ENCODE measurements around the gene PDZD8. TPM values are rescaled to one million over a fixed set of nuclear protein-coding genes. Genes with fewer than 3 reads are reported as not detected.

The PDZD8 gene
- total RNA-seq, 4 donors from 2014 or later: 32.1 to 43.7 (median 38.0) TPM

DNA sequence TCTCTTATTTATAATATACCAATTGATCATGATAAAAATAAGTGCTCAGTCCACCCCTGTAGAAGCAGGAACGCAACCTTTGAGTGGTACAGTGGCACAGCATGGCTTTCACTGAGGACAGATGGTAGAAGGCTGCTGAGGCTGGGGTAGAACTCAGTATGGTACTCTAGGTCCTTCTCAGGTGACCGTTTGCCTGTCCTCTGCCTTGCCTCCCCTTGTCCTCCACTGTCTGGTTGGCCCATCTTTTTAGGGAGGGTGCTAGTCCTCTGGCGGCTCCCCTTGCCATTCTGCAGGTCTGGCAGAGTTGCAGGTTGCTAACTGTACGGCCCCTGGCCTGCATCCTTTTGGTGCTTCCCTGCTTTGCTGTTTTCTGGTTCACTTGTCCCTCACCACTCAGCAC lies 107.0 kb downstream of the PDZD8 start:
- TF ChIP-seq EP300 (IDR thresholded peaks at IDR 0.05) (no peak), POLR2A (IDR thresholded peaks at IDR 0.05; ENCODE audit: low read depth) (no peak), POLR2AphosphoS5 (IDR thresholded peaks at IDR 0.05) (no peak)
- TF ChIP-seq, protein P1, sequence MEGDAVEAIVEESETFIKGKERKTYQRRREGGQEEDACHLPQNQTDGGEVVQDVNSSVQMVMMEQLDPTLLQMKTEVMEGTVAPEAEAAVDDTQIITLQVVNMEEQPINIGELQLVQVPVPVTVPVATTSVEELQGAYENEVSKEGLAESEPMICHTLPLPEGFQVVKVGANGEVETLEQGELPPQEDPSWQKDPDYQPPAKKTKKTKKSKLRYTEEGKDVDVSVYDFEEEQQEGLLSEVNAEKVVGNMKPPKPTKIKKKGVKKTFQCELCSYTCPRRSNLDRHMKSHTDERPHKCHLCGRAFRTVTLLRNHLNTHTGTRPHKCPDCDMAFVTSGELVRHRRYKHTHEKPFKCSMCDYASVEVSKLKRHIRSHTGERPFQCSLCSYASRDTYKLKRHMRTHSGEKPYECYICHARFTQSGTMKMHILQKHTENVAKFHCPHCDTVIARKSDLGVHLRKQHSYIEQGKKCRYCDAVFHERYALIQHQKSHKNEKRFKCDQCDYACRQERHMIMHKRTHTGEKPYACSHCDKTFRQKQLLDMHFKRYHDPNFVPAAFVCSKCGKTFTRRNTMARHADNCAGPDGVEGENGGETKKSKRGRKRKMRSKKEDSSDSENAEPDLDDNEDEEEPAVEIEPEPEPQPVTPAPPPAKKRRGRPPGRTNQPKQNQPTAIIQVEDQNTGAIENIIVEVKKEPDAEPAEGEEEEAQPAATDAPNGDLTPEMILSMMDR (IDR thresholded peaks at IDR 0.05): no peak
- DNase-seq (ENCODE audit: extremely low spot score): peak; percentile 62
- Histone ChIP-seq H3K9me3 (no peaks in the 10 kb centered on the region), H3K27me3 (peaks cover 0 to 16% (median 0%) of the 10 kb centered on the region in 4 donors), H3K27ac (replicated peaks in 1 of 4) (no peak overlapping the region), H3K36me3 (no peaks in the 10 kb centered on the region), H3K4me3 (no peak overlapping the region), H3K4me1 (no peaks in the 10 kb centered on the region)
- 93% methylated on average over 4 of the region's 4 CpGs for WGBS
- intact Hi-C loops (cut with DNase I): no loop called here

DNA sequence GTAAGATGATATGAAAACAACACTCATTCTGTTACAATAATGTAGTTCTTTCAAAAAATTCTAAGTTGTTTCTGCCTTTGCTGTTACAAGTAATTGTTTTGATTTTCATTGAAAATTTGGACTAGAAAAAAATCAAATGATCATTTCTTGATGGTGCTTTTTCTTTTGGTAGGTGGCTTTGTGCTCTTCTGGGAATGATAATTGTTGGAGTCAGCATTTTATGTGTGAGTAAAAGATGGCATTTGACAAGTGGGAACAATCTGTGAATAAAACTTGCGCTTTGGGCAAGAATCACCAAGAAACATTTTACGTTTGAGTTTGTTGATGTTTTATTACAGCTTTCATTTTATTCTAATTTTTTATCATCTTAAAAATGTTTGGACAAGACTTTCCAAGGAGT lies 108.4 kb downstream of the PDZD8 start:
- WGBS: 59% methylated on average over 2 of the region's 2 CpGs
- DNase-seq (ENCODE audit: extremely low spot score): no peak

DNA sequence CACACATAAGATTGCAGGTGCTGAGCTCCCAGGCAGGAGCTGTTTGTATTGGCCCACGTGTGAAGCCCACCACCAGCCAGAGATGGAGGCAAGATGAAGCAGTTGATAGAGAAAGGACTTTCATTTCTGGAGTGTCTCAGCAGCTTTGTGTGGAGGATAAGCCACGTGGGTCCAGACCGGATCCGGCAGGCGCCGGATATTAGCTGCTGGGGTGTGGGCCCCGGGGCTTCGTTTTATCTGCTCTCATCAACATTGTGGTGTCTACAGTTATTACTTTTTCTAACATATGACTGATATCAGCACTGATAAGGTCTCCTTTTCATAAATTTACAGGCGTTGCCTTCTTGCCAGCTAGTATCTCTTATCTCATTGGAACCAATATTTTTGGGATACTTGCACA lies 108.8 kb downstream of the PDZD8 start:
- H3K4me1 ChIP-seq: no peaks in the 10 kb centered on the region
- WGBS: 80% methylated on average over 9 of the region's 9 CpGs
- no peaks in the 10 kb centered on the region for H3K36me3 ChIP-seq
- no peak overlapping the region for H3K27ac ChIP-seq (replicated peaks in 1 of 4)
- no peaks in the 10 kb centered on the region for H3K9me3 ChIP-seq
- TF ChIP-seq, protein P1 (IDR thresholded peaks at IDR 0.05): no peak
- TF ChIP-seq POLR2A (IDR thresholded peaks at IDR 0.05; ENCODE audit: low read depth): no peak
- no peak for TF ChIP-seq POLR2AphosphoS5 (IDR thresholded peaks at IDR 0.05)
- TF ChIP-seq EP300 (IDR thresholded peaks at IDR 0.05): no peak
- no peak overlapping the region for H3K4me3 ChIP-seq
- peak; percentile 91 for DNase-seq (ENCODE audit: extremely low spot score)
- intact Hi-C loops (cut with DNase I): no loop called here
- H3K27me3 ChIP-seq: peaks cover 0 to 34% (median 0%) of the 10 kb centered on the region in 4 donors

More for the DNA sequence above, 108.4 kb downstream of the PDZD8 start:
- H3K36me3 ChIP-seq: no peaks in the 10 kb centered on the region
- no peaks in the 10 kb centered on the region for H3K4me1 ChIP-seq
- H3K4me3 ChIP-seq: no peak overlapping the region
- no peak for TF ChIP-seq POLR2A (IDR thresholded peaks at IDR 0.05; ENCODE audit: low read depth)
- no peak for TF ChIP-seq EP300 (IDR thresholded peaks at IDR 0.05)
- TF ChIP-seq POLR2AphosphoS5 (IDR thresholded peaks at IDR 0.05): no peak
- TF ChIP-seq, protein P1 (IDR thresholded peaks at IDR 0.05): no peak
- H3K9me3 ChIP-seq: no peaks in the 10 kb centered on the region
- no peak overlapping the region for H3K27ac ChIP-seq (replicated peaks in 1 of 4)
- peaks cover 0 to 30% (median 0%) of the 10 kb centered on the region in 4 donors for H3K27me3 ChIP-seq
- intact Hi-C loops (cut with DNase I): no loop called here

DNA sequence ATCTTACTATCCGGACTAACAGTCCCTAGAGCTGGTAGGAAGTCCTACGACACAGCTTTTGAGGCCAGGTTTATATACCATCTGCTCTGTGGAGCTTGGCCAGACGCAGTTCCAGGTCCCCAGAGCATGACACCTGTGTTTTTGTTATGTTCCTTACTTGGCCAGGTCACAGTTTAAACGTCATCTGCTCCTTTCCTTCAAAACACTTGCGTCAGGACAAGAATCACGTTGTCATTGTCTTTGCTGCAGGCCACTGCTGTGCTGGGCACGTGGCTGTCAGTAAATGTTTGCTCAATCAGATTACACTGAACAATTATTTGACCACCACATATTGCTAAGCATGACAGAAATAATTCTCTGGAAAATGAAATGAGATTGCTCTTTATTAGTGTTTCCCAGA lies 110.5 kb downstream of the PDZD8 start:
- no peaks in the 10 kb centered on the region for H3K36me3 ChIP-seq
- peaks cover 0 to 48% (median 0%) of the 10 kb centered on the region in 4 donors for H3K27me3 ChIP-seq
- WGBS: 68% methylated on average over 7 of the region's 7 CpGs
- no peaks in the 10 kb centered on the region for H3K4me1 ChIP-seq
- peak; percentile 64 for DNase-seq (ENCODE audit: extremely low spot score)
- no peak overlapping the region for H3K27ac ChIP-seq (replicated peaks in 1 of 4)
- H3K9me3 ChIP-seq: no peaks in the 10 kb centered on the region
- TF ChIP-seq POLR2AphosphoS5 (IDR thresholded peaks at IDR 0.05) (no peak), POLR2A (IDR thresholded peaks at IDR 0.05; ENCODE audit: low read depth) (no peak), EP300 (IDR thresholded peaks at IDR 0.05) (no peak)
- TF ChIP-seq, protein P1 (IDR thresholded peaks at IDR 0.05): no peak
- intact Hi-C loops (cut with DNase I): no loop called here
- H3K4me3 ChIP-seq: no peak overlapping the region

DNA sequence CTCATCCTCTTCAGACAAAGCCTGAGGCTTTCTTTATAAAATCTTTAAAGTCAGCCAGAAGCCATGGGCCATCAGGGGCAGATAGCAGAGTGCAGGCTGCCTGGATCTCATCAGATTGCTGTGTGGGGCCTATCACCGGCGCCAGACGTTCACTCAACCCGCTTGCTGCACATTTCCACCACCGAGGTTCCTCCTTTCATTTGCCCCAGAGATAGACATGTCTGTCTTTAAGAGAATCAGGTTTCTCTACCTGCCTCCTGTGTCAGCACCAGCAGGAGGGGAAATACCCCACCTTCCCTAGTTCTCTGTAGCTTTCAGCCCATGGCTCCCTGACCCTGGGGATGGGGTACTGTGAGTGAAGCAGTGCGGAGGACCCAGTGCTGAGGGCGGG lies 112.3 kb downstream of the PDZD8 start:
- TF ChIP-seq EP300 (IDR thresholded peaks at IDR 0.05): no peak
- intact Hi-C loops (cut with DNase I): no loop called here
- 70% methylated on average over 7 of the region's 7 CpGs for WGBS
- Histone ChIP-seq H3K36me3 (no peaks in the 10 kb centered on the region), H3K27ac (replicated peaks in 1 of 4) (no peak overlapping the region), H3K4me3 (no peak overlapping the region), H3K9me3 (no peaks in the 10 kb centered on the region), H3K27me3 (peaks cover 0 to 58% (median 0%) of the 10 kb centered on the region in 4 donors), H3K4me1 (no peaks in the 10 kb centered on the region)
- peak; percentile 80 for DNase-seq (ENCODE audit: extremely low spot score)
